ENCODE data around the gene IGLL5. TPM values are rescaled to one million over a fixed set of nuclear protein-coding genes. Genes with fewer than 3 reads are reported as not detected.

Gene IGLL5
- total RNA-seq, 1 donor from 2014 or later = not detected

DNA sequence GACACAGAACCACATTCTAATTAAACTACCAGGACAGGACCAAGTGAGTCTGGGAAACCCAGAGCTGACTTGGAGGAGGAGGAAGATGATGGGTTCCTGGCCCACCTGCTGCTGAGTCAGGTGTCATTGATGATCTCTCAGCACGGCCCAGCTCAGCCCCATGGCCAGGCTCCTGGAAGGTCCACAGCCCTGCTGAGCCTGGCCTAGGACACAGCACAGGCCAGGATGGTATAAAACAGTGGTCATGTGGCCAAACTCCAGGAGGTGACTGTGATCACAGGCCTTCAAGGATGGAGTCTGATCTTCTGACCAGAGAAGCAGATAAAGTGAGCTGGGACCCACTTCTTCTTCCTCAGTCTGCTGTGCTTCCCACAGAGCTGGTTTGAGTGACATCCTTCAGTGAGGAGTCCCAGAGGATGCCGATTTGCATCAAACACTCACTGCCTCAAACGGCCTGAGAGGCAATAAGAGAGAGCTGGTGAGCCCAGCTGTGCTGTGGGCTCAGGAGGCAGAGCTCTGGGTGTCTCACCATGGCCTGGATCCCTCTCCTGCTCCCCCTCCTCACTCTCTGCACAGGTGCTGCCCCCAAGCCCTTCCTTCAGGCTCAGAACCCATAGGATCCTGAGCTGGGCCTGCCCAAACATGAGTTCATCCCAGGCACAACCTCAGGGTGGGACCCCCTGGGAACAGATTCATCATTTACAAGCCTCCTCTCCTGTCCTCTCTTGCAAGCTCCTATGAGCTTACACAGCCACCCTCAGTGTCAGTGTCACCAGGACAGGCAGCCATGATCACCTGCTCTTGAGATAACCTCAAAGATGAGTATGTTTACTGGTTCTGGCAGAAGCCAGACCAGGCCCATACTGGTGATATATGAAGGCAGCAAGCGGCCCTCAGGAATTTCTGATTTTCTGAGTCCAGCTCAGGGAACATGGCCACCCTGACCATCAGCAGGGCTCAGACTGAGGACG is 37.7 kb upstream of the IGLL5 start:
- H3K36me3 Mint-ChIP-seq (ENCODE audit: low read depth, unreplicated experiment) = no peaks in the 10 kb centered on the region
- H3K9me3 Mint-ChIP-seq (ENCODE audit: unreplicated experiment) = no peaks in the 10 kb centered on the region
- TF ChIP-seq, protein P1, sequence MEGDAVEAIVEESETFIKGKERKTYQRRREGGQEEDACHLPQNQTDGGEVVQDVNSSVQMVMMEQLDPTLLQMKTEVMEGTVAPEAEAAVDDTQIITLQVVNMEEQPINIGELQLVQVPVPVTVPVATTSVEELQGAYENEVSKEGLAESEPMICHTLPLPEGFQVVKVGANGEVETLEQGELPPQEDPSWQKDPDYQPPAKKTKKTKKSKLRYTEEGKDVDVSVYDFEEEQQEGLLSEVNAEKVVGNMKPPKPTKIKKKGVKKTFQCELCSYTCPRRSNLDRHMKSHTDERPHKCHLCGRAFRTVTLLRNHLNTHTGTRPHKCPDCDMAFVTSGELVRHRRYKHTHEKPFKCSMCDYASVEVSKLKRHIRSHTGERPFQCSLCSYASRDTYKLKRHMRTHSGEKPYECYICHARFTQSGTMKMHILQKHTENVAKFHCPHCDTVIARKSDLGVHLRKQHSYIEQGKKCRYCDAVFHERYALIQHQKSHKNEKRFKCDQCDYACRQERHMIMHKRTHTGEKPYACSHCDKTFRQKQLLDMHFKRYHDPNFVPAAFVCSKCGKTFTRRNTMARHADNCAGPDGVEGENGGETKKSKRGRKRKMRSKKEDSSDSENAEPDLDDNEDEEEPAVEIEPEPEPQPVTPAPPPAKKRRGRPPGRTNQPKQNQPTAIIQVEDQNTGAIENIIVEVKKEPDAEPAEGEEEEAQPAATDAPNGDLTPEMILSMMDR (IDR thresholded peaks at IDR 0.05; ENCODE audit: unreplicated experiment) = no peak
- H3K27me3 Mint-ChIP-seq (ENCODE audit: unreplicated experiment) = peaks cover 6% of the 10 kb centered on the region
- H3K4me3 Mint-ChIP-seq (ENCODE audit: unreplicated experiment) = no peak overlapping the region
- no peak for DNase-seq (ENCODE audit: low spot score)
- no peak overlapping the region for H3K27ac Mint-ChIP-seq (ENCODE audit: unreplicated experiment)
- no peaks in the 10 kb centered on the region for H3K4me1 Mint-ChIP-seq (ENCODE audit: unreplicated experiment)

DNA sequence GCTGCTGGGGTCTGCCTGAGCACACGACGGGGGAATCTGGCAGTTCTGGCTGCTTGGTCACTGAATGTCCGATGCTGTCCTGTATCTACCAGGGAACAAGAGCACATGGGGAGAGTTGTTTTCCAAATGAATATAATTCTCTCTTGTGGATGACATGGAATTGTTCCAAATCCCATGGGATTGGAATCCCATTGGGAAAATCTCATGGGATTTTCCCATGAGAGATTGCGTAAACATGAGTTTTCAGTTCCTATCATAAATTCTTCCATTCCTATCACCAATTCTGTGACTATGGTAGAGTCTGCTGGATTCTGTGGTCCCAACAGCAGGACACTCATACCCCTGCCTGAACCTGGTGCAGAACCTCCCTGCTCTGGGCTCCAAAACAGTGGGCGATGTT is 35.6 kb upstream of the IGLL5 start:
- no peaks in the 10 kb centered on the region for H3K9me3 Mint-ChIP-seq (ENCODE audit: unreplicated experiment)
- no peaks in the 10 kb centered on the region for H3K36me3 Mint-ChIP-seq (ENCODE audit: low read depth, unreplicated experiment)
- no peaks in the 10 kb centered on the region for H3K4me1 Mint-ChIP-seq (ENCODE audit: unreplicated experiment)
- H3K4me3 Mint-ChIP-seq (ENCODE audit: unreplicated experiment) = no peak overlapping the region
- no peak overlapping the region for H3K27ac Mint-ChIP-seq (ENCODE audit: unreplicated experiment)
- DNase-seq (ENCODE audit: low spot score) = no peak
- peaks cover 6% of the 10 kb centered on the region for H3K27me3 Mint-ChIP-seq (ENCODE audit: unreplicated experiment)
- TF ChIP-seq, protein P1 (IDR thresholded peaks at IDR 0.05; ENCODE audit: unreplicated experiment) = no peak

DNA sequence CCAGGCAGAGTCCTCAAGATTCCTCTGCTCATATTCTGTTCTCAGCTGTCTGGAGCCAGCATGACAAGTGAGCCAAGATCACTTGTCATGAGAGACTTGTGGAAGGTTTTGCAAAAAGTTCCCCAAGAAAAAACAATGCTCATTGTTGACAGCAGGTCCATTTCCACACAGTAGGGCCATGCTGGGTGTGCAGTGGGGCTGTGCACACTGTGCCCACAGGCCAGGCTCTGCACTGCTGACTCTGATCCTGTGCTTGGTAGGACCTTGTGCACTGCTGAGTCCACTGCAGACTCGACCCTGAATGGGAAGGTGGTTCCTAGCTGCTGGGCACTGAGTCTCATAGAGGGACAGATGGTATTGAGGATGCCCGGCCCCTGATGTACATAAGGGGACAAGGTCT is 33.9 kb upstream of the IGLL5 start:
- H3K36me3 Mint-ChIP-seq (ENCODE audit: low read depth, unreplicated experiment) = no peaks in the 10 kb centered on the region
- TF ChIP-seq, protein P1 (IDR thresholded peaks at IDR 0.05; ENCODE audit: unreplicated experiment) = no peak
- H3K4me3 Mint-ChIP-seq (ENCODE audit: unreplicated experiment) = no peak overlapping the region

DNA sequence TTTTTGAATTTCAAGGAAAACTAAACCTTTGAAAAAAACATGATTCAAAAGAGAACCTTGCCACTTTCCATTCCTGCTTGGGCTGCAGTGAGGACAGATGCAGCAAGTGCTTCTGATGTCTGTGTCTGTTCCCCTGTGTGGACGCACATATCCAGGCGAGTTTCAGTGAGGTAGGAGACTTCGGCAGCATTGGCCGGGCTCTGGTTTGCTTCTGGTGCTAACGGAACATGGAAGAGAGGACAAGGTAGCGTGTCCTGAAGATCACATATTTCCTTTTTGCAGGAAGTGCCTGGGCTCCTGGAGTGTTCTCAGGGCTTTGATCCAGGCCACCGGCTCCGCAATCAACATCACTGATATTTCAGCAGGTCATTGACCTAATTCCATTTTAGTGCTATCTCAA is 33.1 kb upstream of the IGLL5 start:
- H3K4me1 Mint-ChIP-seq (ENCODE audit: unreplicated experiment) = no peaks in the 10 kb centered on the region
- TF ChIP-seq, protein P1 (IDR thresholded peaks at IDR 0.05; ENCODE audit: unreplicated experiment) = no peak
- H3K9me3 Mint-ChIP-seq (ENCODE audit: unreplicated experiment) = no peaks in the 10 kb centered on the region
- peaks cover 7% of the 10 kb centered on the region for H3K27me3 Mint-ChIP-seq (ENCODE audit: unreplicated experiment)
- H3K4me3 Mint-ChIP-seq (ENCODE audit: unreplicated experiment) = no peak overlapping the region
- no peak overlapping the region for H3K27ac Mint-ChIP-seq (ENCODE audit: unreplicated experiment)
- no peaks in the 10 kb centered on the region for H3K36me3 Mint-ChIP-seq (ENCODE audit: low read depth, unreplicated experiment)
- no peak for DNase-seq (ENCODE audit: low spot score)

More for the DNA sequence above, 33.9 kb upstream of the IGLL5 start:
- no peak for DNase-seq (ENCODE audit: low spot score)
- H3K9me3 Mint-ChIP-seq (ENCODE audit: unreplicated experiment) = no peaks in the 10 kb centered on the region
- no peak overlapping the region for H3K27ac Mint-ChIP-seq (ENCODE audit: unreplicated experiment)
- peaks cover 6% of the 10 kb centered on the region for H3K27me3 Mint-ChIP-seq (ENCODE audit: unreplicated experiment)
- H3K4me1 Mint-ChIP-seq (ENCODE audit: unreplicated experiment) = no peaks in the 10 kb centered on the region

DNA sequence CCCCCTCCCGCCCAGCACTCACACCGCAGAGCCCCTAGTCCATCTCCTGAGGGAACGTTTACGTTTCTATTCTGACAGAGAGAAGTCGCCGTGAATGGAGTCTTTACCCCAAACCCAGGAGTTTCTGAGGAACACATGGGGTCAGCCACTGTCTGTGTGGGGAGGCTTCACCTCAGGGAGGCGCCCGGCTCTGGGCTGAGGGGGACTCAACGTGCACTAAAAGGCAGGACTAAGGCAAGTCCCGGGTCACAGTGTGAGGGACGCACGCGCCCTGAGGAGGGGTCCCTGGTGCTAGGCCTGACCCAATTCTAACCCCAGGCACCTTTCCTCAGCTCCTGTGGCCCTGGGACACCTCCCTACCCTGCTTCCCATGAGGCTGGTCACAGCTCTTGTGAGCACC is 32.5 kb upstream of the IGLL5 start:
- Mint-ChIP-seq H3K4me1 (ENCODE audit: unreplicated experiment) (no peaks in the 10 kb centered on the region), H3K4me3 (ENCODE audit: unreplicated experiment) (no peak overlapping the region), H3K27ac (ENCODE audit: unreplicated experiment) (no peak overlapping the region), H3K27me3 (ENCODE audit: unreplicated experiment) (peaks cover 4% of the 10 kb centered on the region), H3K9me3 (ENCODE audit: unreplicated experiment) (no peaks in the 10 kb centered on the region), H3K36me3 (ENCODE audit: low read depth, unreplicated experiment) (no peaks in the 10 kb centered on the region)
- DNase-seq (ENCODE audit: low spot score) = no peak
- TF ChIP-seq, protein P1 (IDR thresholded peaks at IDR 0.05; ENCODE audit: unreplicated experiment) = no peak

All from endothelial cell (in vitro differentiated cells).